ENCODE data around the gene TNRC6C.
"Not testable (repeated sequence)": the region's sequence is repeated elsewhere in the genome, so short reads cannot be mapped to it uniquely, and the experiment has no call there.

TNRC6C gene

GRCh38 chr17:78058581-78058980 lies 100.1 kb downstream of the TNRC6C start:
- H3K4me3 ChIP-seq (ENCODE audit: low read depth, low read length): no peak overlapping the region
- no peak for DNase-seq (ENCODE audit: low read depth)
- no peak for TF ChIP-seq CTCF (IDR thresholded peaks at IDR 0.05; ENCODE audit: control insufficient read depth, extremely low read depth, insufficient read depth)

GRCh38 chr17:78062596-78062995 lies 104.1 kb downstream of the TNRC6C start:
- no peak for DNase-seq (ENCODE audit: low read depth)
- H3K4me3 ChIP-seq (ENCODE audit: low read depth, low read length): no peak overlapping the region
- TF ChIP-seq CTCF (IDR thresholded peaks at IDR 0.05; ENCODE audit: control insufficient read depth, extremely low read depth, insufficient read depth): no peak

GRCh38 chr17:78063489-78063888 lies 105.0 kb downstream of the TNRC6C start:
- no peak for TF ChIP-seq CTCF (IDR thresholded peaks at IDR 0.05; ENCODE audit: control insufficient read depth, extremely low read depth, insufficient read depth)
- H3K4me3 ChIP-seq (ENCODE audit: low read depth, low read length): no peak overlapping the region
- no peak for DNase-seq (ENCODE audit: low read depth)

- no peak overlapping the region for H3K4me3 ChIP-seq (ENCODE audit: low read depth, low read length)
- no peak for DNase-seq (ENCODE audit: low read depth)
- TF ChIP-seq CTCF (IDR thresholded peaks at IDR 0.05; ENCODE audit: control insufficient read depth, extremely low read depth, insufficient read depth): no peak
These were observed 106.2 kb downstream of the TNRC6C start for GRCh38 chr17:78064708-78065107.

- H3K4me3 ChIP-seq (ENCODE audit: low read depth, low read length); DNase-seq (ENCODE audit: low read depth): not testable (repeated sequence)
These were observed 108.5 kb downstream of the TNRC6C start for GRCh38 chr17:78066976-78067375.

- H3K4me3 ChIP-seq (ENCODE audit: low read depth, low read length): no peak overlapping the region
- DNase-seq (ENCODE audit: low read depth): no peak
- no peak for TF ChIP-seq CTCF (IDR thresholded peaks at IDR 0.05; ENCODE audit: control insufficient read depth, extremely low read depth, insufficient read depth)
These were observed 111.2 kb downstream of the TNRC6C start for GRCh38 chr17:78069695-78070094.

- no peak for TF ChIP-seq CTCF (IDR thresholded peaks at IDR 0.05; ENCODE audit: control insufficient read depth, extremely low read depth, insufficient read depth)
- H3K4me3 ChIP-seq (ENCODE audit: low read depth, low read length): no peak overlapping the region
- no peak for DNase-seq (ENCODE audit: low read depth)
These were observed 114.5 kb downstream of the TNRC6C start for GRCh38 chr17:78072961-78073360.

- TF ChIP-seq CTCF (IDR thresholded peaks at IDR 0.05; ENCODE audit: control insufficient read depth, extremely low read depth, insufficient read depth): no peak
These were observed 116.5 kb downstream of the TNRC6C start for GRCh38 chr17:78075011-78075410.

More at GRCh38 chr17:78075011-78075410, 116.5 kb downstream of the TNRC6C start:
- H3K4me3 ChIP-seq (ENCODE audit: low read depth, low read length): no peak overlapping the region
- DNase-seq (ENCODE audit: low read depth): no peak

All from LNCaP clone FGC (cell line).